SK-N-MC (cell line): ENCODE data around the gene HAUS2.

Experiments used
- EZH2 ChIP-seq: fragments of 200-600 bp; sonication (generic); IDR thresholded peaks from one replicate; pipeline ENCODE4 v1.6.1; 2017; ENCODE audit warnings: antibody characterized with exemption
- FOXP2 ChIP-seq: optimal IDR thresholded peaks from 2 replicates; pipeline ENCODE3; 2011; ENCODE audit warnings: mild to moderate bottlenecking, moderate library complexity; ENCODE audit not compliant: insufficient read depth; ENCODE audit errors: extremely low read length, control extremely low read depth
- POLR2AphosphoS5 ChIP-seq: IDR thresholded peaks from 2 replicates; pipeline ENCODE4 v1.6.1; 2012; ENCODE audit warnings: mild to moderate bottlenecking, low read depth, low read length, borderline replicate concordance

- TF ChIP-seq POLR2AphosphoS5 (no peak), EZH2 (no peak), FOXP2 (no peak)
These were observed 47.1 kb downstream of the HAUS2 start for GRCh38 chr15:42595626-42596240.
